Parathyroid adenoma (tissue), 2 donors: ENCODE data around the gene AADACL4.

Experiments used
- H2AFZ ChIP-seq: fragments of 300-600 bp; sonication (generic); one replicate; pipeline ENCODE4 v1.7.0; 2017; ENCODE audit warnings: antibody characterized with exemption, mild to moderate bottlenecking
- H3K27ac ChIP-seq: fragments of 300-600 bp; sonication (generic); one replicate; pipeline ENCODE4 v1.7.0; 2017
- H3K27me3 ChIP-seq: fragments of 300-600 bp; sonication (generic); one replicate; pipeline ENCODE4 v1.7.0; 2017; ENCODE audit warnings: low read length; ENCODE audit not compliant: control insufficient read depth, insufficient read depth
- H3K36me3 ChIP-seq: fragments of 300-600 bp; sonication (generic); one replicate; pipeline ENCODE4 v1.7.0; 2017; ENCODE audit warnings: low read length; ENCODE audit not compliant: control insufficient read depth, insufficient read depth
- H3K4me1 ChIP-seq: fragments of 300-600 bp; sonication (generic); one replicate; pipeline ENCODE4 v1.7.0; 2017; ENCODE audit warnings: control low read depth
- H3K4me2 ChIP-seq: fragments of 300-600 bp; sonication (generic); one replicate; pipeline ENCODE4 v1.7.0; 2017; ENCODE audit warnings: low read length
- H3K4me3 ChIP-seq: fragments of 300-600 bp; sonication (generic); one replicate; pipeline ENCODE4 v1.7.0; 2017; ENCODE audit warnings: low read depth, low read length
- H3K79me2 ChIP-seq: fragments of 300-600 bp; sonication (generic); one replicate; pipeline ENCODE4 v1.7.0; 2017; ENCODE audit warnings: control low read depth
- H3K9ac ChIP-seq: fragments of 300-600 bp; sonication (generic); one replicate; pipeline ENCODE4 v1.7.0; 2017; ENCODE audit warnings: mild to moderate bottlenecking
- H3K9me3 ChIP-seq: fragments of 300-600 bp; sonication (generic); one replicate; pipeline ENCODE4 v1.7.0; 2017; ENCODE audit warnings: low read length; ENCODE audit not compliant: control insufficient read depth
- TF ChIP-seq, protein P1 (sequence below): fragments of 300-600 bp; sonication (generic); IDR thresholded peaks from one replicate; pipeline ENCODE4 v1.7.0; 2017; ENCODE audit warnings: antibody characterized with exemption, mild to moderate bottlenecking
- donor health status: primary hyperparathyroidism.

The AADACL4 gene

GRCh38 chr1:12714710-12715475 lies 71.0 kb downstream of the AADACL4 start:
- no peaks in the 10 kb centered on the region for H3K79me2 ChIP-seq
- no peaks in the 10 kb centered on the region for H3K36me3 ChIP-seq
- no peak overlapping the region for H3K4me2 ChIP-seq
- H2AFZ ChIP-seq: no peak overlapping the region
- H3K4me1 ChIP-seq: no peaks in the 10 kb centered on the region
- H3K4me3 ChIP-seq: no peak overlapping the region
- TF ChIP-seq, protein P1, sequence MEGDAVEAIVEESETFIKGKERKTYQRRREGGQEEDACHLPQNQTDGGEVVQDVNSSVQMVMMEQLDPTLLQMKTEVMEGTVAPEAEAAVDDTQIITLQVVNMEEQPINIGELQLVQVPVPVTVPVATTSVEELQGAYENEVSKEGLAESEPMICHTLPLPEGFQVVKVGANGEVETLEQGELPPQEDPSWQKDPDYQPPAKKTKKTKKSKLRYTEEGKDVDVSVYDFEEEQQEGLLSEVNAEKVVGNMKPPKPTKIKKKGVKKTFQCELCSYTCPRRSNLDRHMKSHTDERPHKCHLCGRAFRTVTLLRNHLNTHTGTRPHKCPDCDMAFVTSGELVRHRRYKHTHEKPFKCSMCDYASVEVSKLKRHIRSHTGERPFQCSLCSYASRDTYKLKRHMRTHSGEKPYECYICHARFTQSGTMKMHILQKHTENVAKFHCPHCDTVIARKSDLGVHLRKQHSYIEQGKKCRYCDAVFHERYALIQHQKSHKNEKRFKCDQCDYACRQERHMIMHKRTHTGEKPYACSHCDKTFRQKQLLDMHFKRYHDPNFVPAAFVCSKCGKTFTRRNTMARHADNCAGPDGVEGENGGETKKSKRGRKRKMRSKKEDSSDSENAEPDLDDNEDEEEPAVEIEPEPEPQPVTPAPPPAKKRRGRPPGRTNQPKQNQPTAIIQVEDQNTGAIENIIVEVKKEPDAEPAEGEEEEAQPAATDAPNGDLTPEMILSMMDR: no peak
- no peak overlapping the region for H3K9ac ChIP-seq
- H3K27ac ChIP-seq: no peak overlapping the region
- no peaks in the 10 kb centered on the region for H3K27me3 ChIP-seq
- H3K9me3 ChIP-seq: no peaks in the 10 kb centered on the region

GRCh38 chr1:12715896-12716437 lies 72.1 kb downstream of the AADACL4 start, which contains the start of gene AADACL3:
Gene AADACL3, plus strand, starts transcription at chr1:12716110. Its CDS starts 67 bp downstream, at chr1:12716177.
- H3K36me3 ChIP-seq: no peaks in the 10 kb centered on the region
- H3K27ac ChIP-seq: no peak within 1 kb of the TSS
- no peak within 1 kb of the TSS for H2AFZ ChIP-seq
- TF ChIP-seq, protein P1: no peak
- H3K9ac ChIP-seq: no peak within 1 kb of the TSS
- H3K4me2 ChIP-seq: no peak within 1 kb of the TSS
- no peaks in the 10 kb centered on the region for H3K9me3 ChIP-seq
- no peaks in the 10 kb centered on the region for H3K79me2 ChIP-seq
- H3K4me3 ChIP-seq: no peak within 1 kb of the TSS
- H3K4me1 ChIP-seq: no peaks in the 10 kb centered on the region
- no peaks in the 10 kb centered on the region for H3K27me3 ChIP-seq
